GM12874 (cell line): ENCODE results near the gene NHSL2.

ENCODE experiments used
- TF ChIP-seq, protein P1 (sequence below): IDR thresholded peaks from 2 replicates; pipeline ENCODE4 v1.5.1; 2011; ENCODE audit warnings: low read depth, mild to moderate bottlenecking, control low read depth, low read length, moderate library complexity; ENCODE audit not compliant: insufficient read depth

The NHSL2 gene

GRCh38 chrX:71928856-71929255, 18.2 kb downstream of the NHSL2 start:
- TF ChIP-seq, protein P1, sequence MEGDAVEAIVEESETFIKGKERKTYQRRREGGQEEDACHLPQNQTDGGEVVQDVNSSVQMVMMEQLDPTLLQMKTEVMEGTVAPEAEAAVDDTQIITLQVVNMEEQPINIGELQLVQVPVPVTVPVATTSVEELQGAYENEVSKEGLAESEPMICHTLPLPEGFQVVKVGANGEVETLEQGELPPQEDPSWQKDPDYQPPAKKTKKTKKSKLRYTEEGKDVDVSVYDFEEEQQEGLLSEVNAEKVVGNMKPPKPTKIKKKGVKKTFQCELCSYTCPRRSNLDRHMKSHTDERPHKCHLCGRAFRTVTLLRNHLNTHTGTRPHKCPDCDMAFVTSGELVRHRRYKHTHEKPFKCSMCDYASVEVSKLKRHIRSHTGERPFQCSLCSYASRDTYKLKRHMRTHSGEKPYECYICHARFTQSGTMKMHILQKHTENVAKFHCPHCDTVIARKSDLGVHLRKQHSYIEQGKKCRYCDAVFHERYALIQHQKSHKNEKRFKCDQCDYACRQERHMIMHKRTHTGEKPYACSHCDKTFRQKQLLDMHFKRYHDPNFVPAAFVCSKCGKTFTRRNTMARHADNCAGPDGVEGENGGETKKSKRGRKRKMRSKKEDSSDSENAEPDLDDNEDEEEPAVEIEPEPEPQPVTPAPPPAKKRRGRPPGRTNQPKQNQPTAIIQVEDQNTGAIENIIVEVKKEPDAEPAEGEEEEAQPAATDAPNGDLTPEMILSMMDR: no peak

- TF ChIP-seq, protein P1: no peak
Measured at GRCh38 chrX:71930298-71930697, 19.7 kb downstream of the NHSL2 start.

DNA sequence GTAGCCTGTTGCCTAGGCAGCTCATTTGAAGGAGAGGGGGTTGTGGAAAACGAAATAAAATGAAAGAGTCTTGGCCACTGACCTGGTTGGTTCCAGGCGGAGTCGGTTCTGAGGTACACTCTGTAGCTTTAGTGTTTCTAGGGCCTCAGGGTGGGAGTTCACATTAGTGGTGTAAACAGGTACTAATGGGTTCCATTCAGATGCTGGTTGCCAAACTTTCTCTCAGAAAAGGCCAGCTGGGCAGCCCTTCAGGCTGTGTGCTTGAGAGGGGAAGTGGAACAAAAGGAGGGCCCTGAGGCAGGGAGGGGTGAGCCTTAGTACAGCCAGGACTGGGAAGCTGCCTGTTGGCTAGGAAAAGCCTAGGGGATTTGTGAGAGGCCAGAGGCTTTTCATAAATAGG, 24.8 kb downstream of the NHSL2 start:
- TF ChIP-seq, protein P1: no peak

DNA sequence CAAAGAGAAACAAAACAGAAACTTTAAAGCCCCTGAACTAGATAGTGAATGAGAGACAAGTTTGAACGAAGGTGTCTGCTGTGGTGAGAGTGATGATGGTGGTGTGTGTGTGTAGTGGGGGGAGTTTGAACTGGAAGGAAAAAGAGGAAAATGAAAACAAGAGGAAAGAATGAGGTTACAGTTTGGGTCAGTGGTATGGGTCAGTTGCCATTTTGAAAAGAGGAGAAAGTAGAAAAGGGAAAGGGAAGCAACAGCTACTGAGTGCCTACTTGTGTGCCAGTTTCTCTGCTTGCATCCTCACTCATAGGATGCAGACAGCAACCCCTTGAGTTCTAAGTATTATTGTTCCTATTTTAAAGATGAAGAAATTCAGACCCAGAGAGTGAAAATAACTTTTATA, 26.0 kb downstream of the NHSL2 start:
- TF ChIP-seq, protein P1: no peak

GRCh38 chrX:71938371-71938770, 27.7 kb downstream of the NHSL2 start:
- TF ChIP-seq, protein P1: no peak

DNA sequence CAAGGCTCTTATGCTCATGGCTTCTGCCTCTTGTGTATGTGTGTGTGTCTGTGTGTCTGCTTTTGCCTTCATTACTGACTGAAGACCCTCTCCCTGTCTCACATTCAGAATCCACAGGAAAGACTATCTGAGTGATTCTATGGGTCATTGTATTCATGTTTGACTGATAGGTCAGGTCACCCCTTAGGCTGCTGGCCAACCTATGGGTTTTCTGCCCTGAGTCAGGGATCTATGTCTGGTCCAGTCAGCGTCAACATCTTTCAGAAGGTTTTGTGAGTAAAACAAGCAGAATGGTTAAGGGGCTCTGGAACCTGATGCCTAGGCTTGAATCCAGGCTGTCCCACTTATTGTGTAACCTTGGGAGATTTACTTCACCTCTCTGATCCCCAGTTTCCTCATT, 30.5 kb downstream of the NHSL2 start:
- TF ChIP-seq, protein P1: no peak

DNA sequence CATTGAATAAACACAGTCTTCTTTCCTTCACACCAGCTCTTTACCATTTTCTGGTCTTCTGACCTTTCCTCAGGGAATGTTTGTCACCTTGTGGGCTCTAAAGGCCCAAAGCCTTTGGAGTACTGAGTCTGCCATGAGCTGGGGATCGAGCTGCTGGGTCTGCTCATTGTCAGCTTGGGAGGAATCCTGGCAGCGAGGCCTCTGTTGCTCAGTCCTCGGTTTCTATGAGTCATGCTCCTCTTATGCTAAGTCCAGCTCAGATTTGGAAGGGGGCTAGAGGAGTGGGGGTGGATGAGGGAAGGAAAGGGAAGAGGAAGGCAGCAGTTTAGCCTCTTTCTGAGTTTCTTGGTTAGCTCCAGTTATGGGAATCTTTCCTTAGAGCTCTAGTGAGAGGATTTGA, 31.1 kb downstream of the NHSL2 start:
- TF ChIP-seq, protein P1: no peak

DNA sequence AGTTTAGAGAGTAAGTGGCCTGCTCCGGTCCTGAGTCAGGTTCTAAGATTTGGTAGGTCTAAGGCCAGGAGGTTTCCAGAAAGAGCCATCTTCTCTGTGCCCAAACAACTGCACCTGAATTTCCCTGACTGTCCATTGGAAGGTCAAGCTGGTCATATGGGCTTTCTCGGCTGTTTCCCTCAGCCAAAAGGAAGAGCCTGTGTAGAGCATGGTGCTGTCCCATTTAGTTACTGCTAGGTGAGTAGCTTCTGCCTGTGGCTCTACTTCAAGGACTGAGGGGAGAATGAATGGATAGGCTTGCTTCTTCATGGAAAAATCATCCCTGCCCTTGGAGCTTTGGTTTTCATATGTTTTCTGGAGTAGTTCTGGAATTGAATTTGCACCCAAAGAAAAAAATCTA, 33.7 kb downstream of the NHSL2 start:
- TF ChIP-seq, protein P1: no peak
